Skin of body (tissue), 3 donors: ENCODE measurements around the gene FCF1. TPM values are rescaled to one million over a fixed set of nuclear protein-coding genes. Genes with fewer than 3 reads are reported as not detected.

Source experiments
- DNase-seq: peaks from one replicate; lab custom pipeline; 2025; lab: John Stamatoyannopoulos, UW
- small RNA-seq: library from RNA; depleted of rRNA; stranded (forward); fragments of <200 nt; gene quantifications from one replicate; pipeline ENCODE3, GENCODE V24; 2014; ENCODE audit warnings: low replicate concordance
- total RNA-seq: library from RNA; depleted of rRNA; stranded (reverse); fragments of >200 nt; gene quantifications from one replicate; pipeline ENCODE4 v1.2.3, GENCODE V29; 2014

Gene FCF1
- total RNA-seq, 1 donor from 2014 or later = 19.1 TPM

GRCh38 chr14:74763803-74764531, 51.0 kb downstream of the FCF1 start:
- DNase-seq = peak; percentile 8

- DNase-seq = no peak
Observed at GRCh38 chr14:74765721-74766120, 52.8 kb downstream of the FCF1 start.

GRCh38 chr14:74771399-74771798, 58.5 kb downstream of the FCF1 start:
- no peak for DNase-seq

GRCh38 chr14:74784634-74785033, 71.7 kb downstream of the FCF1 start:
- DNase-seq = no peak

GRCh38 chr14:74785056-74785613, 72.2 kb downstream of the FCF1 start:
- DNase-seq = no peak

GRCh38 chr14:74786796-74787315, 73.9 kb downstream of the FCF1 start:
- no peak for DNase-seq

Small RNAs within 50 kb of the gene (small RNA-seq; reads per million reads assigned to genes)
- not detected for gene RF00409

Other genes starting within 250 kb of the FCF1 start
- gene NPC2, start 219.8 kb upstream of the FCF1 start, total RNA-seq = 97.0 TPM
- 8.8 TPM for gene ISCA2, start 219.4 kb upstream of the FCF1 start, total RNA-seq
- 18.8 TPM for gene LTBP2, start 100.9 kb upstream of the FCF1 start, total RNA-seq
- gene AREL1, start 64 bp upstream of the FCF1 start, total RNA-seq = 15.0 TPM
- gene YLPM1, start 50.2 kb downstream of the FCF1 start, total RNA-seq = 61.7 TPM
- not detected for gene PROX2, start 163.0 kb downstream of the FCF1 start, total RNA-seq
- 68.8 TPM for gene DLST, start 168.8 kb downstream of the FCF1 start, total RNA-seq
- gene RPS6KL1, start 210.1 kb downstream of the FCF1 start, total RNA-seq = 0.99 TPM
- 6.3 TPM for gene PGF, start 242.5 kb downstream of the FCF1 start, total RNA-seq